Transverse colon (tissue), 4 donors: ENCODE data around the gene JUND.

ENCODE experiments used
- EP300 ChIP-seq: sonication (generic); formaldehyde crosslinking; IDR thresholded peaks from one replicate; pipeline ENCODE4 v1.6.1; 2017; ENCODE audit warnings: antibody characterized with exemption, low read depth
- POLR2A ChIP-seq: fragments of 450-650 bp; IDR thresholded peaks from one replicate; pipeline ENCODE4 v1.6.1; 2016; ENCODE audit warnings: antibody characterized with exemption, mild to moderate bottlenecking, moderate library complexity
- POLR2AphosphoS5 ChIP-seq, 3 donors: sonication (generic); formaldehyde crosslinking; IDR thresholded peaks; one replicate each; pipeline ENCODE4 v1.6.1; 2016; ENCODE audit warnings: antibody characterized with exemption in 3 of 3
- TF ChIP-seq, protein P1 (sequence below), 5 experiments: fragments of 200-600 bp in 3 of 5; fragments of 450-650 bp in 2 of 5; sonication (generic) in 3 of 5; IDR thresholded peaks; 1 replicate in 2 of 5; 2 replicates in 3 of 5; pipeline ENCODE4 v1.5.1; 2016 to 2017; ENCODE audit warnings: antibody characterized with exemption in 5 of 5, inconsistent platforms in 3 of 5, mild to moderate bottlenecking in 2 of 5, moderate library complexity in 1 of 5

GRCh38 chr19:18271433-18271841, 10.0 kb downstream of the JUND start:
- TF ChIP-seq, protein P1, sequence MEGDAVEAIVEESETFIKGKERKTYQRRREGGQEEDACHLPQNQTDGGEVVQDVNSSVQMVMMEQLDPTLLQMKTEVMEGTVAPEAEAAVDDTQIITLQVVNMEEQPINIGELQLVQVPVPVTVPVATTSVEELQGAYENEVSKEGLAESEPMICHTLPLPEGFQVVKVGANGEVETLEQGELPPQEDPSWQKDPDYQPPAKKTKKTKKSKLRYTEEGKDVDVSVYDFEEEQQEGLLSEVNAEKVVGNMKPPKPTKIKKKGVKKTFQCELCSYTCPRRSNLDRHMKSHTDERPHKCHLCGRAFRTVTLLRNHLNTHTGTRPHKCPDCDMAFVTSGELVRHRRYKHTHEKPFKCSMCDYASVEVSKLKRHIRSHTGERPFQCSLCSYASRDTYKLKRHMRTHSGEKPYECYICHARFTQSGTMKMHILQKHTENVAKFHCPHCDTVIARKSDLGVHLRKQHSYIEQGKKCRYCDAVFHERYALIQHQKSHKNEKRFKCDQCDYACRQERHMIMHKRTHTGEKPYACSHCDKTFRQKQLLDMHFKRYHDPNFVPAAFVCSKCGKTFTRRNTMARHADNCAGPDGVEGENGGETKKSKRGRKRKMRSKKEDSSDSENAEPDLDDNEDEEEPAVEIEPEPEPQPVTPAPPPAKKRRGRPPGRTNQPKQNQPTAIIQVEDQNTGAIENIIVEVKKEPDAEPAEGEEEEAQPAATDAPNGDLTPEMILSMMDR (IDR thresholded peaks at IDR 0.05): no peak
- TF ChIP-seq POLR2A: no peak
- peak in 1 of 3 donors; percentile 34 for TF ChIP-seq POLR2AphosphoS5 (IDR thresholded peaks at IDR 0.05)
- TF ChIP-seq EP300: no peak
